Measurements from ENCODE around the gene CFAP52. TPM values are rescaled to one million over a fixed set of nuclear protein-coding genes. Genes with fewer than 3 reads are reported as not detected.
"Not testable (repeated sequence)": the region's sequence is repeated elsewhere in the genome, so short reads cannot be mapped to it uniquely, and the experiment has no call there.

Gene CFAP52
- total RNA-seq, 1 donor from 2014 or later = not detected

- DNase-seq (ENCODE audit: low read depth in 2 of 2) = peak in 1 of 2 donors; percentile 22
Measured at GRCh38 chr17:9645851-9646545, 69.6 kb downstream of the CFAP52 start.

GRCh38 chr17:9646546-9646885 lies 70.1 kb downstream of the CFAP52 start:
- no peak for DNase-seq (ENCODE audit: low read depth in 2 of 2)

- DNase-seq (ENCODE audit: low read depth in 2 of 2) = no peak
Measured at GRCh38 chr17:9647014-9647413, 70.6 kb downstream of the CFAP52 start.

- DNase-seq (ENCODE audit: low read depth in 2 of 2) = no peak
Measured at GRCh38 chr17:9648521-9649110, 72.2 kb downstream of the CFAP52 start.

GRCh38 chr17:9658593-9659211 lies 82.3 kb downstream of the CFAP52 start:
- DNase-seq (ENCODE audit: low read depth in 2 of 2) = no peak

GRCh38 chr17:9661027-9661426 lies 84.6 kb downstream of the CFAP52 start:
- no peak for DNase-seq (ENCODE audit: low read depth in 2 of 2)

- not testable (repeated sequence) for DNase-seq (ENCODE audit: low read depth in 2 of 2)
Measured at GRCh38 chr17:9663511-9663910, 87.1 kb downstream of the CFAP52 start.

- no peak for DNase-seq (ENCODE audit: low read depth in 2 of 2)
Measured at GRCh38 chr17:9666461-9667050, 90.1 kb downstream of the CFAP52 start.

GRCh38 chr17:9668517-9668916 lies 92.1 kb downstream of the CFAP52 start:
- no peak for DNase-seq (ENCODE audit: low read depth in 2 of 2)

GRCh38 chr17:9669551-9670008 lies 93.1 kb downstream of the CFAP52 start:
- no peak for DNase-seq (ENCODE audit: low read depth in 2 of 2)

- no peak for DNase-seq (ENCODE audit: low read depth in 2 of 2)
Measured at GRCh38 chr17:9670596-9670995, 94.2 kb downstream of the CFAP52 start.

GRCh38 chr17:9671559-9671958 lies 95.1 kb downstream of the CFAP52 start:
- DNase-seq (ENCODE audit: low read depth in 2 of 2) = no peak

- DNase-seq (ENCODE audit: low read depth in 2 of 2) = no peak
Measured at GRCh38 chr17:9672266-9672665, 95.8 kb downstream of the CFAP52 start.

GRCh38 chr17:9672691-9673090 lies 96.2 kb downstream of the CFAP52 start:
- DNase-seq (ENCODE audit: low read depth in 2 of 2) = no peak

- DNase-seq (ENCODE audit: low read depth in 2 of 2) = peak in 1 of 2 donors; percentile 7
Measured at GRCh38 chr17:9676084-9676483, 99.6 kb downstream of the CFAP52 start.

- no peak for DNase-seq (ENCODE audit: low read depth in 2 of 2)
Measured at GRCh38 chr17:9676820-9677310, 100.4 kb downstream of the CFAP52 start.

GRCh38 chr17:9677411-9677810 lies 101.0 kb downstream of the CFAP52 start:
- no peak for DNase-seq (ENCODE audit: low read depth in 2 of 2)

- DNase-seq (ENCODE audit: low read depth in 2 of 2) = no peak
Measured at GRCh38 chr17:9677896-9678295, 101.5 kb downstream of the CFAP52 start.

GRCh38 chr17:9684955-9685621 lies 108.6 kb downstream of the CFAP52 start:
- no peak for DNase-seq (ENCODE audit: low read depth in 2 of 2)
